Measurements from ENCODE around the gene PTGES2. TPM values are rescaled to one million over a fixed set of nuclear protein-coding genes. Genes with fewer than 3 reads are reported as not detected.

The PTGES2 gene
- polyA plus RNA-seq, 1 of the 3 experiments (the other 2 are of a cell fraction) = 141 TPM

- POLR2A ChIA-PET = interaction anchor here (0.6 kb wide), 1 partner anchor 21 kb away, joined by 5 read pairs; no protein-coding TSS in a partner anchor
- DNase-seq = no peak
Observed at GRCh38 chr9:128070874-128071273, 56.7 kb downstream of the PTGES2 start.

More at GRCh38 chr9:128070874-128071273, 56.7 kb downstream of the PTGES2 start:
- Histone ChIP-seq H4K20me1 (ENCODE audit: insufficient read depth) (no peaks in the 10 kb centered on the region), H3K36me3 (replicated peaks in 1 of 2; ENCODE audit: control insufficient read depth in 1 of 2, insufficient read depth in 2 of 2, low read length in 1 of 2) (no peaks in the 10 kb centered on the region), H3K4me2 (no peak overlapping the region), H3K9me3 (no peaks in the 10 kb centered on the region), H2AFZ (ENCODE audit: low read depth) (no peak overlapping the region), H3F3A (replicated peaks; ENCODE audit: insufficient read depth) (peaks cover 24% of the 10 kb centered on the region), H3K4me3 (ENCODE audit: low read depth in 2 of 2, low read length in 1 of 2) (no peak overlapping the region), H3K27me3 (ENCODE audit: insufficient read depth) (no peaks in the 10 kb centered on the region), H3K27ac (ENCODE audit: low read depth in 2 of 2, low read length in 1 of 2) (no peak overlapping the region), H3K9me2 (no peaks in the 10 kb centered on the region), H3K79me2 (ENCODE audit: insufficient read depth) (peaks cover 87% of the 10 kb centered on the region), H3K4me1 (ENCODE audit: control insufficient read depth in 1 of 2, insufficient read depth in 2 of 2, low read depth in 1 of 2, low read length in 1 of 2) (peaks cover 25 to 30% of the 10 kb centered on the region in 2 experiments), H3K9ac (no peak overlapping the region)
- WGBS (ENCODE audit: low lambda C conversion rate) = 83% methylated on average over 7 of the region's 7 CpGs
- CTCF ChIA-PET = interaction anchor here (0.9 to 2.9 kb wide), 2 partner anchors 24 to 128 kb away, joined by 4 to 14 read pairs; no protein-coding TSS in a partner anchor
- no peak for TF ChIP-seq CTCF (IDR thresholded peaks at IDR 0.05)
- TF ChIP-seq IRF3 (IDR thresholded peaks at IDR 0.05; ENCODE audit: low read depth, low read length) = no peak
- TF ChIP-seq REST (IDR thresholded peaks at IDR 0.05; ENCODE audit: low read depth, low read length) = no peak
- no peak for TF ChIP-seq RCOR1 (IDR thresholded peaks at IDR 0.05; ENCODE audit: low read length)
- TF ChIP-seq MAX (IDR thresholded peaks at IDR 0.05; ENCODE audit: low read depth) = no peak
- TF ChIP-seq NRF1 (IDR thresholded peaks at IDR 0.05; ENCODE audit: low read depth, low read length) = no peak
- no peak for TF ChIP-seq RXRA (IDR thresholded peaks at IDR 0.05; ENCODE audit: borderline replicate concordance, low read depth)
- TF ChIP-seq EZH2phosphoT487 (IDR thresholded peaks at IDR 0.05; ENCODE audit: borderline replicate concordance, low read depth) = no peak
- no peak for TF ChIP-seq YY1 (IDR thresholded peaks at IDR 0.05; ENCODE audit: low read depth)
- TF ChIP-seq PBX3 (IDR thresholded peaks at IDR 0.05) = no peak

Other genes starting within 250 kb of the PTGES2 start
- 34.8 and 47.5 TPM in 2 replicates for gene ST6GALNAC6, start 228.1 kb downstream of the PTGES2 start, polyA plus RNA-seq (2012; rRNA removed)
- 28.4 and 30.2 TPM in 2 replicates for gene ST6GALNAC4, start 210.7 kb downstream of the PTGES2 start, polyA plus RNA-seq (2012; rRNA removed)
- gene PIP5KL1, start 197.0 kb downstream of the PTGES2 start, polyA plus RNA-seq (2012; rRNA removed) = 4.0 and 6.1 TPM in 2 replicates
- 106 and 117 TPM in 2 replicates for gene DPM2, start 189.9 kb downstream of the PTGES2 start, polyA plus RNA-seq (2012; rRNA removed)
- 17.9 and 26.2 TPM in 2 replicates for gene EEIG1, start 146.7 kb downstream of the PTGES2 start, polyA plus RNA-seq (2012; rRNA removed)
- gene NAIF1, start 60.4 kb downstream of the PTGES2 start, polyA plus RNA-seq (2012; rRNA removed) = 14.6 and 14.8 TPM in 2 replicates
- 12.1 and 12.3 TPM in 2 replicates for gene SLC25A25, start 59.5 kb downstream of the PTGES2 start, polyA plus RNA-seq (2012; rRNA removed)
- gene LCN2, start 21.7 kb upstream of the PTGES2 start, polyA plus RNA-seq (2012; rRNA removed) = not detected in 2 replicates
- gene BBLN, start 32.5 kb upstream of the PTGES2 start, polyA plus RNA-seq (2012; rRNA removed) = 79.4 and 109 TPM in 2 replicates
- 36.6 and 37.0 TPM in 2 replicates for gene CIZ1, start 63.8 kb upstream of the PTGES2 start, polyA plus RNA-seq (2012; rRNA removed)
- 31.0 and 35.7 TPM in 2 replicates for gene DNM1, start 75.7 kb upstream of the PTGES2 start, polyA plus RNA-seq (2012; rRNA removed)
- gene GOLGA2, start 148.3 kb upstream of the PTGES2 start, polyA plus RNA-seq (2012; rRNA removed) = 103 and 120 TPM in 2 replicates
- 84.1 and 89.7 TPM in 2 replicates for gene SWI5, start 148.5 kb upstream of the PTGES2 start, polyA plus RNA-seq (2012; rRNA removed)
- 18.8 and 23.3 TPM in 2 replicates for gene TRUB2, start 194.7 kb upstream of the PTGES2 start, polyA plus RNA-seq (2012; rRNA removed)
- 54.7 and 57.2 TPM in 2 replicates for gene COQ4, start 195.1 kb upstream of the PTGES2 start, polyA plus RNA-seq (2012; rRNA removed)
- 17.9 and 24.1 TPM in 2 replicates for gene SLC27A4, start 212.8 kb upstream of the PTGES2 start, polyA plus RNA-seq (2012; rRNA removed)
- 58.9 and 61.5 TPM in 2 replicates for gene URM1, start 243.6 kb upstream of the PTGES2 start, polyA plus RNA-seq (2012; rRNA removed)